HEK293 (cell line): Measurements from ENCODE around the gene DISC1.

Experiments used
- PRDM4 ChIP-seq: fragments of 450-650 bp; formaldehyde crosslinking; IDR thresholded peaks from 2 replicates; pipeline ENCODE4 v1.5.1; 2017; ENCODE audit warnings: missing biosample characterization, missing genetic modification characterization
- SP3 ChIP-seq: fragments of 450-650 bp; formaldehyde crosslinking; IDR thresholded peaks from 2 replicates; pipeline ENCODE4 v1.5.1; 2016; ENCODE audit warnings: missing biosample characterization, missing genetic modification characterization
- ZBTB26 ChIP-seq: fragments of 450-650 bp; formaldehyde crosslinking; optimal IDR thresholded peaks from 2 replicates; pipeline ENCODE3; 2016; ENCODE audit warnings: missing biosample characterization, mild to moderate bottlenecking, missing genetic modification characterization
- ZFP3 ChIP-seq: fragments of 450-650 bp; formaldehyde crosslinking; IDR thresholded peaks from 2 replicates; pipeline ENCODE4 v1.5.1; 2016; ENCODE audit warnings: low read depth, missing biosample characterization, missing genetic modification characterization

DNA sequence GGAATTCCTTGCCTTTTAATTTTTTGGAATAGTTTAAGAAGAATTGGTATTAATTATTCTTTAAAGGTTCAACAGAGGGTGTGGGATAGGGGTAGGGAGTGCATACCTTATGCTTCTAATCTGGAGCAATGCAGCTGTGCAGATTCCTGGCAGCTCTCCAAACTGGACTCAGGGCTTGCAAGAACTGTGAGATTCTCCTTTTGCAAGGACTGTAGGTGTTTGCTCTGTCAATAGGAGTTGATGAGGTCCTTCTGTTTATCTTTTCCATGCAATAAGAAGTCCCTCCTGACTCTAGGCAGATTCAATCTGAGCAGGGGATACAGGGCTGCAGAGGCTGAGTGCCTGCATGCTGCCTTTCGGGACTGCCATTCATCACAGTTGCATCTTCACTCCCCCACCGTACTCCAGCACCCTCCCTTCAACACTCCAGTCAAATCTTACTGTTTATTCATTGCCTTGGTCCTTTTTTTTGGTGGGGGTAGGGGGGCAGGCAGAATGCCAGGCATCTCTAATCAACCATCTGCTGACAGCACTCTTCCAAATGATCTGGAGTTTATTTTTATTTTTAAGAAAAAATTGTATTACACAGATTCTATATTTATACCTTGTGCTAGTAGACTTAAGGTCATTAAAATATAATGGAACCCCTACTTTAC, 122.3 kb downstream of the DISC1 start:
- TF ChIP-seq SP3 (tag by site-specific recombination) (no peak), ZBTB26 (tag by site-specific recombination) (no peak), ZFP3 (no peak), PRDM4 (tag by site-specific recombination) (no peak)
